B cell (primary cell): Measurements from ENCODE around the gene MIPOL1. TPM values are rescaled to one million over a fixed set of nuclear protein-coding genes. Genes with fewer than 3 reads are reported as not detected.

Source experiments
- ATAC-seq: fragments of 200-7000 bp; cut with Tn5 transposase; one replicate; pipeline ENCODE4 v1.10.0; 2021; ENCODE audit warnings: low read depth, mild to moderate bottlenecking, moderate number of reproducible peaks, moderate library complexity
- CTCF ChIA-PET: fragments of 350-600 bp; sonication (Branson Sonifier 250); formaldehyde crosslinking; loops from one replicate; lab custom pipeline; 2021; ENCODE audit warnings: antibody characterized with exemption, inconsistent platforms; lab: Charles Lee
- POLR2A ChIA-PET: fragments of 350-600 bp; sonication (Branson Sonifier 250); formaldehyde crosslinking; loops from one replicate; lab custom pipeline; 2021; ENCODE audit warnings: antibody characterized with exemption; lab: Charles Lee
- DNase-seq: peaks from one replicate; pipeline ENCODE4 v3.0.0; 2013
- H2AFZ ChIP-seq: 2 replicates; pipeline ENCODE4 v1.6.1; 2012; ENCODE audit warnings: mild to moderate bottlenecking, low read depth, low read length; ENCODE audit not compliant: insufficient read depth, poor library complexity, severe bottlenecking
- H3K27ac ChIP-seq, 2 donors: 1 replicate in 1 of 2; 2 replicates in 1 of 2; pipeline ENCODE4 v1.5.1; 2012 to 2013; ENCODE audit warnings: low read length in 2 of 2, mild to moderate bottlenecking in 2 of 2, moderate library complexity in 1 of 2
- H3K27me3 ChIP-seq, 4 experiments: fragments of 200-600 bp in 1 of 4; sonication (generic) in 1 of 4; replicated peaks in 1 of 4; 1 replicate in 2 of 4; 2 replicates in 2 of 4; pipeline versions ENCODE4 v1.6.1 to v1.7.0; 2013 to 2016; ENCODE audit warnings: low read length in 3 of 4, mild to moderate bottlenecking in 2 of 4, mixed read lengths in 1 of 4, moderate library complexity in 1 of 4; ENCODE audit not compliant: insufficient read depth in 4 of 4, control insufficient read depth in 3 of 4; ENCODE audit errors: control extremely low read depth in 1 of 4
- H3K36me3 ChIP-seq, 2 experiments: replicated peaks in 1 of 2; 1 replicate in 1 of 2; 2 replicates in 1 of 2; pipeline versions ENCODE4 v1.6.1 to v1.7.1; 2013; ENCODE audit warnings: low read length in 1 of 2; ENCODE audit not compliant: insufficient read depth in 2 of 2, control insufficient read depth in 1 of 2; ENCODE audit errors: control extremely low read depth in 1 of 2, extremely low read depth in 1 of 2
- H3K4me1 ChIP-seq, 2 donors: fragments of 200-600 bp in 1 of 2; sonication (generic) in 1 of 2; 1 replicate in 1 of 2; 2 replicates in 1 of 2; pipeline versions ENCODE4 v1.5.1 to v1.6.1; 2013 to 2017; ENCODE audit warnings: low read length in 2 of 2; ENCODE audit not compliant: control insufficient read depth in 2 of 2, insufficient read depth in 2 of 2
- H3K4me2 ChIP-seq: replicated peaks from 2 replicates; pipeline ENCODE3; 2012; ENCODE audit warnings: mild to moderate bottlenecking, low read depth, low read length; ENCODE audit not compliant: poor library complexity, severe bottlenecking
- H3K4me3 ChIP-seq, 5 experiments: fragments of 200-600 bp in 1 of 5; sonication (generic) in 1 of 5; 1 replicate in 3 of 5; 2 replicates in 2 of 5; pipeline versions ENCODE4 v1.5.1 to v1.7.0; 2011 to 2016; ENCODE audit warnings: low read length in 4 of 5, mild to moderate bottlenecking in 4 of 5, low read depth in 2 of 5, control low read depth in 1 of 5, moderate library complexity in 1 of 5; ENCODE audit not compliant: insufficient read depth in 1 of 5; ENCODE audit errors: control extremely low read depth in 1 of 5, extremely low read depth in 1 of 5
- H3K79me2 ChIP-seq: fragments of 200-600 bp; sonication (generic); one replicate; pipeline ENCODE4 v1.6.0; 2016; ENCODE audit warnings: low read length; ENCODE audit not compliant: control insufficient read depth, insufficient read depth
- H3K9ac ChIP-seq: fragments of 200-600 bp; sonication (generic); 2 replicates; pipeline ENCODE4 v1.6.1; 2017; ENCODE audit warnings: mild to moderate bottlenecking, low read length, moderate library complexity
- H3K9me3 ChIP-seq, 3 donors: one replicate each; pipeline versions ENCODE4 v1.6.1 to v1.7.1; 2013; ENCODE audit warnings: low read length in 2 of 3; ENCODE audit not compliant: control insufficient read depth in 2 of 3, insufficient read depth in 1 of 3; ENCODE audit errors: control extremely low read depth in 1 of 3
- H4K20me1 ChIP-seq: 2 replicates; pipeline ENCODE4 v1.6.0; 2012; ENCODE audit warnings: mild to moderate bottlenecking, low read length; ENCODE audit not compliant: insufficient read depth, control insufficient read depth, poor library complexity, severe bottlenecking
- H3K27ac Mint-ChIP-seq: one replicate; pipeline ENCODE4 v1.8.0; 2021; ENCODE audit warnings: mixed read lengths
- H3K27me3 Mint-ChIP-seq: one replicate; pipeline ENCODE4 v1.8.0; 2021; ENCODE audit warnings: mixed read lengths
- H3K4me1 Mint-ChIP-seq: one replicate; pipeline ENCODE4 v1.8.0; 2021; ENCODE audit warnings: mixed read lengths
- H3K4me3 Mint-ChIP-seq: one replicate; pipeline ENCODE4 v1.8.0; 2021; ENCODE audit warnings: mixed read lengths
- H3K9me3 Mint-ChIP-seq: one replicate; pipeline ENCODE4 v1.8.0; 2022; ENCODE audit warnings: mixed read lengths; ENCODE audit not compliant: insufficient read depth
- EZH2 ChIP-seq: IDR thresholded peaks from 2 replicates; pipeline ENCODE4 v1.6.1; 2012; ENCODE audit warnings: borderline replicate concordance, low read depth, mild to moderate bottlenecking, moderate library complexity, low read length; ENCODE audit not compliant: insufficient read depth, poor library complexity, severe bottlenecking
- WGBS: methylation state at CpG from one replicate; pipeline ENCODE4 v1.1.5; 2013; ENCODE audit warnings: missing lambda C conversion rate; ENCODE audit not compliant: insufficient coverage; 5-methylcytosine and 5-hydroxymethylcytosine counted together
- intact Hi-C: fragments of 100-400 bp; cut with micrococcal nuclease; formaldehyde crosslinking; loops from one replicate; pipeline ENCODE4 v1.10.0; 2022
- polyA plus RNA-seq: library from polyadenylated mRNA; depleted of rRNA; stranded (reverse); fragments of >200 nt; gene quantifications from 2 replicates; pipeline ENCODE4 v1.2.3, GENCODE V29; 2012
- total RNA-seq, 2 donors: library from RNA; stranded (reverse); fragments of 120-200 nt in 1 of 2; gene quantifications; 1 replicate in 1 of 2; 2 replicates in 1 of 2; pipeline versions ENCODE4 v1.2.3 to v1.2.4, GENCODE V29; 2013 to 2022
- TF ChIP-seq, protein P1 (sequence below): fragments of 200-600 bp; IDR thresholded peaks from one replicate; pipeline ENCODE4 v1.8.0; 2022; ENCODE audit warnings: antibody characterized with exemption, mild to moderate bottlenecking

Gene MIPOL1
- total and polyA plus RNA-seq, 2 donors (not counting 1 experiment from before 2014, with no cell fraction given) = 0.17 TPM; not detected in 1

DNA sequence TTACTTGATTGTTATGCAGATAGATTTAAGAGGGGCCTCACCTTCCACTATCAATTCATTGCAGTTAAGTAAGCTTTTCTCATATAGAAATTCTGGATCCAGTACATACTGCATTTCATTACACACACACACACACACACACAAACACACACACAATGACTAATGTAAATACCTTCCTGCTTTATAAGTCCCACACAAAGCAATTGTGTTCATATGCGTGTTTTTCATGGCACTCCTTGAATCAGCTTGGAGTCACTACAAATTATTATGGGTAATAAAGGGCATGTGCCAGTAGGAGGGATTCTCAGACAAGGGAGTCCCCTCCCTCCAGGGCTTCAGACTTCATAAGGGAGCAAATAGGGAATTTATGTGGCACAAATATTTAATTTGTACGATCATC, 4.5 kb downstream of the MIPOL1 start:
- H3K27ac ChIP-seq = no peak overlapping the region
- no peak for ATAC-seq
- TF ChIP-seq EZH2 = no peak
- TF ChIP-seq, protein P1, sequence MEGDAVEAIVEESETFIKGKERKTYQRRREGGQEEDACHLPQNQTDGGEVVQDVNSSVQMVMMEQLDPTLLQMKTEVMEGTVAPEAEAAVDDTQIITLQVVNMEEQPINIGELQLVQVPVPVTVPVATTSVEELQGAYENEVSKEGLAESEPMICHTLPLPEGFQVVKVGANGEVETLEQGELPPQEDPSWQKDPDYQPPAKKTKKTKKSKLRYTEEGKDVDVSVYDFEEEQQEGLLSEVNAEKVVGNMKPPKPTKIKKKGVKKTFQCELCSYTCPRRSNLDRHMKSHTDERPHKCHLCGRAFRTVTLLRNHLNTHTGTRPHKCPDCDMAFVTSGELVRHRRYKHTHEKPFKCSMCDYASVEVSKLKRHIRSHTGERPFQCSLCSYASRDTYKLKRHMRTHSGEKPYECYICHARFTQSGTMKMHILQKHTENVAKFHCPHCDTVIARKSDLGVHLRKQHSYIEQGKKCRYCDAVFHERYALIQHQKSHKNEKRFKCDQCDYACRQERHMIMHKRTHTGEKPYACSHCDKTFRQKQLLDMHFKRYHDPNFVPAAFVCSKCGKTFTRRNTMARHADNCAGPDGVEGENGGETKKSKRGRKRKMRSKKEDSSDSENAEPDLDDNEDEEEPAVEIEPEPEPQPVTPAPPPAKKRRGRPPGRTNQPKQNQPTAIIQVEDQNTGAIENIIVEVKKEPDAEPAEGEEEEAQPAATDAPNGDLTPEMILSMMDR = no peak
- H3K4me1 ChIP-seq = peaks cover 0 to 3% of the 10 kb centered on the region in 2 donors
- no peak overlapping the region for H3K4me3 ChIP-seq
- POLR2A ChIA-PET = no interaction called here
- H3K79me2 ChIP-seq = no peaks in the 10 kb centered on the region
- Mint-ChIP-seq H3K9me3 (peaks cover 4% of the 10 kb centered on the region), H3K4me1 (peaks cover 10% of the 10 kb centered on the region), H3K27ac (no peak overlapping the region), H3K4me3 (no peak overlapping the region), H3K27me3 (peaks cover 12% of the 10 kb centered on the region)
- no peak overlapping the region for H3K4me2 ChIP-seq
- H3K27me3 ChIP-seq = peaks cover 0 to 8% (median 0%) of the 10 kb centered on the region in 4 experiments
- H2AFZ ChIP-seq = no peak overlapping the region
- WGBS = no CpG with 5 or more reads among the region's 2 CpGs
- intact Hi-C loops = no loop called here
- CTCF ChIA-PET = no interaction called here
- peaks cover 0 to 19% (median 11%) of the 10 kb centered on the region in 3 donors for H3K9me3 ChIP-seq
- H4K20me1 ChIP-seq = no peaks in the 10 kb centered on the region
- no peaks in the 10 kb centered on the region for H3K36me3 ChIP-seq
- no peak for DNase-seq
- no peak overlapping the region for H3K9ac ChIP-seq

DNA sequence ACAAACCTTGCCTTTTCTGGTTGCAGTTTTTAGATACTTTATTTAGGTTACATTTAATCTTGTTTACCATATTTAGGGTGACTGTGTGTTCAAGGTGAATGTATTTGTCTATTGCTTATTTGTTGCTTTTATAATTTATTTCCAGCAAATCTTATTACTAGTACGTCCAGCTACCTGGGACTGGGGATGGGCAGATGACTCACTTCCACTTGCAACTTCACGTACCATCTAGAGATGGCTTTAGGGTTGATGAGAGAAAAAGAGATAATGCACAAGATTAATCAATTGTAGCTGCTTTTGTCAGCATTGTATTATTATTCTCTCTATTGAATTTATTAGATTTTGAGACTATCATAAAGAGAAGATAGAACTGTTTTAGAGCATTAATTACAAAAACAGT, 5.1 kb downstream of the MIPOL1 start:
- H3K4me3 ChIP-seq = no peak overlapping the region
- no peak overlapping the region for H3K27ac ChIP-seq
- ATAC-seq = no peak
- H3K9me3 ChIP-seq = peaks cover 0 to 19% (median 11%) of the 10 kb centered on the region in 3 donors
- H4K20me1 ChIP-seq = no peaks in the 10 kb centered on the region
- H3K4me2 ChIP-seq = no peak overlapping the region
- no peaks in the 10 kb centered on the region for H3K4me1 ChIP-seq
- TF ChIP-seq EZH2 = no peak
- TF ChIP-seq, protein P1 = no peak
- peaks cover 0 to 8% (median 0%) of the 10 kb centered on the region in 4 experiments for H3K27me3 ChIP-seq
- Mint-ChIP-seq H3K4me1 (peaks cover 7% of the 10 kb centered on the region), H3K4me3 (no peak overlapping the region), H3K9me3 (peaks cover 4% of the 10 kb centered on the region), H3K27me3 (peaks cover 9% of the 10 kb centered on the region), H3K27ac (no peak overlapping the region)
- no CpG with 5 or more reads among the region's 2 CpGs for WGBS
- no peaks in the 10 kb centered on the region for H3K79me2 ChIP-seq
- no peak overlapping the region for H2AFZ ChIP-seq
- CTCF ChIA-PET = no interaction called here
- intact Hi-C loops = no loop called here
- DNase-seq = no peak
- no peak overlapping the region for H3K9ac ChIP-seq
- POLR2A ChIA-PET = no interaction called here
- H3K36me3 ChIP-seq = no peaks in the 10 kb centered on the region
